Measurements from ENCODE around the gene ARL8A. TPM values are rescaled to one million over a fixed set of nuclear protein-coding genes. Genes with fewer than 3 reads are reported as not detected.

Gene ARL8A
- total and polyA plus RNA-seq, 10 of the 15 experiments (the other 5 are each of a cell fraction or from before 2014, with no cell fraction given), result 0.34 to 49.2 (median 15.4) TPM

DNA sequence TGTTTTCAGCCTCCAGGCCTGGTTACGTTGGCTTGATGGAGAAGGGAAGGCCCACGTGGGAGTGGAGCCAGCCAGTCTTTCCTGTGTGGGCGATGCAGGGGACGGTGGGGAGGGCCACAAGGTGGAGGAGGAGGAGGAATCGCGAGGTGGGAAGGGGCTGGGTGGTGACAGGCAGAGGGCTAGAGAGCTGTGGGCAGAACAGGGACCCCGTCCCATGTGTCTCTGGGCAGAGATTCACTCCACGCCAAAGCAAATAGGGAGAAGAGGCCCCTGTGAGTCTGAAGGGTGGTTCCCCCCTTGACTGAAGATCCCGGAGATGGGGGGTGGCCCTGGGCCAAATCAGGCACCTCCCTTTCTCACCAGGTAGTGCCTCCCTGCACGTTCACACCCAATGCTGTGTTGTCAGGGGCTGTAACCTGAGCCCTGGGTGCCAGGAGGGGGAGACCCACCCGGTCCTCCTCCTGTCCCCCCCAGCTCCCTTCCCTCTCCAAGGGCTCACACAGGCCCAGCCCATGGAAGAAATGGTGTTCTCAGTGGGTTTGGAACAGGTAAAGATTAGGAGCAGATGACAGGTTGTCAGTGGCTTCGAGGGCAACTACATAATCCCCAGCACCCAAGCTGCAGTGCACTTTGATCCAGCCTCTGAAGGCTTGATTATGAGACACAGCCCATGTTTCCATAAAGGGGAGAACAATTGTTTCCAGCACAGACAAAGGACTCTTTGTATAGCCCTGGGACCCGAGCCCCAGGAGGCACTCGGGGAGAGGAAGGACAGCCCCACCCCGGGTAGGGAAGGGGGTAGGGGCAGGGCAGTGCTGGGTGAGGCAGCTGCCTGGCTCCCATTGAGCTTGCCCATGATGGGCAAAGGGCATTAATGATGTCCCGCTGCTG, 59.5 kb downstream of the ARL8A start:
- no peaks in the 10 kb centered on the region for H3K36me3 ChIP-seq (ENCODE audit: control insufficient read depth in 2 of 2, insufficient read depth in 2 of 2, low read length in 1 of 2)
- no peak overlapping the region for H3K4me3 ChIP-seq
- RAD21 ChIA-PET (ENCODE audit: unreplicated experiment), result interaction anchor here (0.9 kb wide), 1 partner anchor 74 kb away, joined by 3 read pairs; the partner anchor contains the start of gene ELF3
- no peak overlapping the region for H2AFZ ChIP-seq (ENCODE audit: control insufficient read depth, low read depth, low read length)
- no peaks in the 10 kb centered on the region for H4K20me1 ChIP-seq (ENCODE audit: control insufficient read depth, insufficient read depth)
- intact Hi-C loops (cut with micrococcal nuclease; ENCODE audit: unreplicated experiment), result no loop called here
- POLR2A ChIA-PET, result interaction anchor here (0.7 kb wide), 1 partner anchor 19 kb away, joined by 5 read pairs; no protein-coding TSS in a partner anchor
- SMC1A ChIA-PET (ENCODE audit: uncharacterized antibody, unreplicated experiment), result no interaction called here
- no peak overlapping the region for H3K9ac ChIP-seq (ENCODE audit: control insufficient read depth, insufficient read depth, low read length)
- WGBS (ENCODE audit: insufficient coverage, insufficient replicate concordance, low lambda C conversion rate, missing lambda C conversion rate), result 24% methylated on average over 15 of the region's 16 CpGs
- CTCF ChIA-PET, result interaction anchor here (0.6 to 1.8 kb wide), 2 partner anchors 85 to 143 kb away, joined by 3 read pairs; no protein-coding TSS in a partner anchor
- H3K79me2 ChIP-seq (ENCODE audit: control insufficient read depth, insufficient read depth, low read length), result no peaks in the 10 kb centered on the region
- no TSS peak for BruUV-seq (replicated peaks)
- no peaks in the 10 kb centered on the region for H3K4me1 ChIP-seq (ENCODE audit: control insufficient read depth, insufficient read depth, low read length)
- H3K9me3 ChIP-seq (replicated peaks; ENCODE audit: control insufficient read depth, insufficient read depth, low read length), result no peaks in the 10 kb centered on the region
- DNase-seq (ENCODE audit: low read depth, low spot score) (no peak), ATAC-seq (peak; percentile 34), FAIRE-seq (no peak)
- no peak overlapping the region for H3K4me2 ChIP-seq (ENCODE audit: control insufficient read depth, insufficient read depth)
- TF ChIP-seq, protein P1, sequence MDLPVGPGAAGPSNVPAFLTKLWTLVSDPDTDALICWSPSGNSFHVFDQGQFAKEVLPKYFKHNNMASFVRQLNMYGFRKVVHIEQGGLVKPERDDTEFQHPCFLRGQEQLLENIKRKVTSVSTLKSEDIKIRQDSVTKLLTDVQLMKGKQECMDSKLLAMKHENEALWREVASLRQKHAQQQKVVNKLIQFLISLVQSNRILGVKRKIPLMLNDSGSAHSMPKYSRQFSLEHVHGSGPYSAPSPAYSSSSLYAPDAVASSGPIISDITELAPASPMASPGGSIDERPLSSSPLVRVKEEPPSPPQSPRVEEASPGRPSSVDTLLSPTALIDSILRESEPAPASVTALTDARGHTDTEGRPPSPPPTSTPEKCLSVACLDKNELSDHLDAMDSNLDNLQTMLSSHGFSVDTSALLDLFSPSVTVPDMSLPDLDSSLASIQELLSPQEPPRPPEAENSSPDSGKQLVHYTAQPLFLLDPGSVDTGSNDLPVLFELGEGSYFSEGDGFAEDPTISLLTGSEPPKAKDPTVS (IDR thresholded peaks at IDR 0.05; ENCODE audit: low read depth, low read length), result no peak
- peak in 1 of 2 experiments; percentile 22; a peak in 1 of 4 replicates for TF ChIP-seq BHLHE40 (IDR thresholded peaks at IDR 0.05; ENCODE audit: borderline replicate concordance in 1 of 2, low read depth in 2 of 2, low read length in 1 of 2)
- H3K27ac ChIP-seq (ENCODE audit: control insufficient read depth, insufficient read depth), result no peak overlapping the region
- in situ Hi-C loops (cut with MboI), result no loop called here
- H3K27me3 ChIP-seq (replicated peaks in 1 of 2; ENCODE audit: control insufficient read depth in 2 of 2, insufficient read depth in 2 of 2, low read length in 1 of 2), result peaks cover 0 to 1% of the 10 kb centered on the region in 2 experiments; a peak in 3 of 4 replicates

Small RNAs within 50 kb of the gene (small RNA-seq; reads per million reads assigned to genes)
- gene CRIP1P3, result not detected

Other genes with a start within 250 kb of the ARL8A start
Only the 7 nearest of the 9 such genes appear.
- 68.6 and 82.3 TPM in 2 replicates for gene TIMM17A, start 189.2 kb downstream of the ARL8A start, total RNA-seq (2014; rRNA removed)
- 77.6 and 79.7 TPM in 2 replicates for gene TIMM17A, start 189.2 kb downstream of the ARL8A start, total RNA-seq (2014; rRNA removed; fragmentation: Illumina TruSeq; extraction: Trizol)
- gene TIMM17A, start 189.2 kb downstream of the ARL8A start, total RNA-seq (2021), result 74.4 TPM in 2 replicates
- gene TIMM17A, start 189.2 kb downstream of the ARL8A start, polyA plus RNA-seq (2011; rRNA removed), result 105 and 139 TPM in 2 replicates
- gene TIMM17A, start 189.2 kb downstream of the ARL8A start, polyA plus RNA-seq (2014; fragmentation: Illumina TruSeq; extraction: Trizol), result 71.6 and 83.2 TPM in 2 replicates
- 100 to 1,000 TPM; 248 to 357 TPM for gene TIMM17A, start 189.2 kb downstream of the ARL8A start, polyA plus RNA-seq (2014; fragmentation: Nextera tagmentation; extraction: Ambion mirVana)
- gene TIMM17A, start 189.2 kb downstream of the ARL8A start, polyA plus RNA-seq (2014; rRNA removed), result 69.0 and 72.1 TPM in 2 replicates
- 100 to 1,000 TPM; 176 to 180 TPM for gene TIMM17A, start 189.2 kb downstream of the ARL8A start, polyA plus RNA-seq (2016; fragmentation: Nextera tagmentation; extraction: Ambion mirVana)
- gene RNPEP, start 162.1 kb downstream of the ARL8A start, total RNA-seq (2014; rRNA removed), result 38.1 and 38.5 TPM in 2 replicates
- 24.5 and 25.2 TPM in 2 replicates for gene RNPEP, start 162.1 kb downstream of the ARL8A start, total RNA-seq (2014; rRNA removed; fragmentation: Illumina TruSeq; extraction: Trizol)
- 45.6 and 47.7 TPM in 2 replicates for gene RNPEP, start 162.1 kb downstream of the ARL8A start, total RNA-seq (2021)
- gene RNPEP, start 162.1 kb downstream of the ARL8A start, polyA plus RNA-seq (2011; rRNA removed), result 31.9 and 47.8 TPM in 2 replicates
- gene RNPEP, start 162.1 kb downstream of the ARL8A start, polyA plus RNA-seq (2014; fragmentation: Illumina TruSeq; extraction: Trizol), result 58.6 and 71.0 TPM in 2 replicates
- 10 to 100 TPM; 18.3 to 21.6 TPM for gene RNPEP, start 162.1 kb downstream of the ARL8A start, polyA plus RNA-seq (2014; fragmentation: Nextera tagmentation; extraction: Ambion mirVana)
- gene RNPEP, start 162.1 kb downstream of the ARL8A start, polyA plus RNA-seq (2014; rRNA removed), result 40.8 and 41.5 TPM in 2 replicates
- gene RNPEP, start 162.1 kb downstream of the ARL8A start, polyA plus RNA-seq (2016; fragmentation: Nextera tagmentation; extraction: Ambion mirVana), result 10 to 100 TPM; 62.8 to 68.2 TPM
- 0.40 and 0.93 TPM in 2 replicates for gene ELF3, start 134.2 kb downstream of the ARL8A start, total RNA-seq (2014; rRNA removed)
- gene ELF3, start 134.2 kb downstream of the ARL8A start, total RNA-seq (2014; rRNA removed; fragmentation: Illumina TruSeq; extraction: Trizol), result 0.58 and 0.97 TPM in 2 replicates
- gene ELF3, start 134.2 kb downstream of the ARL8A start, total RNA-seq (2021), result 1.1 and 2.4 TPM in 2 replicates
- gene ELF3, start 134.2 kb downstream of the ARL8A start, polyA plus RNA-seq (2011; rRNA removed), result 8.9 and 14.3 TPM in 2 replicates
- 0.13 and 0.94 TPM in 2 replicates for gene ELF3, start 134.2 kb downstream of the ARL8A start, polyA plus RNA-seq (2014; fragmentation: Illumina TruSeq; extraction: Trizol)
- under 1 TPM in 1 of 2 experiments, not detected in 1; 0.07 TPM for gene ELF3, start 134.2 kb downstream of the ARL8A start, polyA plus RNA-seq (2014; fragmentation: Nextera tagmentation; extraction: Ambion mirVana)
- gene ELF3, start 134.2 kb downstream of the ARL8A start, polyA plus RNA-seq (2014; rRNA removed), result 0.68 and 1.1 TPM in 2 replicates
- under 1 TPM; 0.12 to 0.39 TPM for gene ELF3, start 134.2 kb downstream of the ARL8A start, polyA plus RNA-seq (2016; fragmentation: Nextera tagmentation; extraction: Ambion mirVana)
- under 0.01 TPM in 1 of 2 replicates, not detected in the other for gene GPR37L1, start 21.8 kb downstream of the ARL8A start, total RNA-seq (2014; rRNA removed)
- gene GPR37L1, start 21.8 kb downstream of the ARL8A start, total RNA-seq (2014; rRNA removed; fragmentation: Illumina TruSeq; extraction: Trizol), result not detected in 2 replicates
- gene GPR37L1, start 21.8 kb downstream of the ARL8A start, total RNA-seq (2021), result not detected in 2 replicates
- not detected in 2 replicates for gene GPR37L1, start 21.8 kb downstream of the ARL8A start, polyA plus RNA-seq (2011; rRNA removed)
- not detected in 2 replicates for gene GPR37L1, start 21.8 kb downstream of the ARL8A start, polyA plus RNA-seq (2014; fragmentation: Illumina TruSeq; extraction: Trizol)
- gene GPR37L1, start 21.8 kb downstream of the ARL8A start, polyA plus RNA-seq (2014; fragmentation: Nextera tagmentation; extraction: Ambion mirVana), result under 1 TPM; under 0.01 to 0.02 TPM
- 0.01 TPM in 1 of 2 replicates, not detected in the other for gene GPR37L1, start 21.8 kb downstream of the ARL8A start, polyA plus RNA-seq (2014; rRNA removed)
- gene GPR37L1, start 21.8 kb downstream of the ARL8A start, polyA plus RNA-seq (2016; fragmentation: Nextera tagmentation; extraction: Ambion mirVana), result under 1 TPM; 0.03 to 0.08 TPM
- 95.2 and 111 TPM in 2 replicates for gene PTPN7, start 15.9 kb upstream of the ARL8A start, total RNA-seq (2014; rRNA removed)
- 61.6 and 78.5 TPM in 2 replicates for gene PTPN7, start 15.9 kb upstream of the ARL8A start, total RNA-seq (2014; rRNA removed; fragmentation: Illumina TruSeq; extraction: Trizol)
- gene PTPN7, start 15.9 kb upstream of the ARL8A start, total RNA-seq (2021), result 99.8 and 102 TPM in 2 replicates
- 74.3 and 91.0 TPM in 2 replicates for gene PTPN7, start 15.9 kb upstream of the ARL8A start, polyA plus RNA-seq (2011; rRNA removed)
- 73.7 and 102 TPM in 2 replicates for gene PTPN7, start 15.9 kb upstream of the ARL8A start, polyA plus RNA-seq (2014; fragmentation: Illumina TruSeq; extraction: Trizol)
- gene PTPN7, start 15.9 kb upstream of the ARL8A start, polyA plus RNA-seq (2014; fragmentation: Nextera tagmentation; extraction: Ambion mirVana), result 10 to 100 TPM in 1 of 2 experiments, 1 to 10 TPM in 1; 7.9 to 14.2 TPM
- gene PTPN7, start 15.9 kb upstream of the ARL8A start, polyA plus RNA-seq (2014; rRNA removed), result 100 and 102 TPM in 2 replicates
- 100 to 1,000 TPM; 116 to 117 TPM for gene PTPN7, start 15.9 kb upstream of the ARL8A start, polyA plus RNA-seq (2016; fragmentation: Nextera tagmentation; extraction: Ambion mirVana)
- 0.05 TPM in 1 of 2 replicates, not detected in the other for gene LGR6, start 49.1 kb upstream of the ARL8A start, total RNA-seq (2014; rRNA removed)
- not detected in 2 replicates for gene LGR6, start 49.1 kb upstream of the ARL8A start, total RNA-seq (2014; rRNA removed; fragmentation: Illumina TruSeq; extraction: Trizol)
- not detected in 2 replicates for gene LGR6, start 49.1 kb upstream of the ARL8A start, total RNA-seq (2021)
- not detected in 2 replicates for gene LGR6, start 49.1 kb upstream of the ARL8A start, polyA plus RNA-seq (2011; rRNA removed)
- gene LGR6, start 49.1 kb upstream of the ARL8A start, polyA plus RNA-seq (2014; fragmentation: Illumina TruSeq; extraction: Trizol), result not detected in 2 replicates
- gene LGR6, start 49.1 kb upstream of the ARL8A start, polyA plus RNA-seq (2014; fragmentation: Nextera tagmentation; extraction: Ambion mirVana), result not detected
- gene LGR6, start 49.1 kb upstream of the ARL8A start, polyA plus RNA-seq (2014; rRNA removed), result 0.04 TPM in 1 of 2 replicates, not detected in the other
- gene LGR6, start 49.1 kb upstream of the ARL8A start, polyA plus RNA-seq (2016; fragmentation: Nextera tagmentation; extraction: Ambion mirVana), result not detected
- gene UBE2T, start 197.2 kb upstream of the ARL8A start, total RNA-seq (2014; rRNA removed), result 87.1 and 95.4 TPM in 2 replicates
- 85.6 and 87.0 TPM in 2 replicates for gene UBE2T, start 197.2 kb upstream of the ARL8A start, total RNA-seq (2014; rRNA removed; fragmentation: Illumina TruSeq; extraction: Trizol)
- gene UBE2T, start 197.2 kb upstream of the ARL8A start, total RNA-seq (2021), result 53.9 and 55.4 TPM in 2 replicates
- 194 and 205 TPM in 2 replicates for gene UBE2T, start 197.2 kb upstream of the ARL8A start, polyA plus RNA-seq (2011; rRNA removed)
- 128 and 158 TPM in 2 replicates for gene UBE2T, start 197.2 kb upstream of the ARL8A start, polyA plus RNA-seq (2014; fragmentation: Illumina TruSeq; extraction: Trizol)
- gene UBE2T, start 197.2 kb upstream of the ARL8A start, polyA plus RNA-seq (2014; fragmentation: Nextera tagmentation; extraction: Ambion mirVana), result 100 to 1,000 TPM; 236 to 272 TPM
- gene UBE2T, start 197.2 kb upstream of the ARL8A start, polyA plus RNA-seq (2014; rRNA removed), result 101 and 106 TPM in 2 replicates
- 100 to 1,000 TPM; 224 to 228 TPM for gene UBE2T, start 197.2 kb upstream of the ARL8A start, polyA plus RNA-seq (2016; fragmentation: Nextera tagmentation; extraction: Ambion mirVana)

Measured in GM12878 (cell line).